ENCODE data around the gene CCNY.

CCNY gene

DNA sequence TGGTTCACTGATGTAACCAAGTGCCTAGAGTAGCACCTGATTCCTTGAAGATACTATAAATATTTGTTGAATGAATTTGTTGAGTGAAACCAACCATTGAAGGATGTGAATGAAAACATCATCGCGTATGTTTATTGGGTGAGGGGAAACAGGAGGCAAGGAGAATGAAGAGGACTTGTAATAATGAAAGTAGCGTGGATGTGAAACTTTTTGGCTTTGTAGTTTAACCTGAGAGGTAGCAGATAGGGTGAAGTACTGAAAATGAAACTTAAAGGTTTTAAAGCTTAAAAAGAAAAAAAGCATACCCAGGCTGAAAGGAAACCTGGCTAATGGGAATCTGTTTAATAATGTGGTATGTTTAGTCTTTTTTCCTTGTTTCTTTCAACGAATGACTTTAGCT, 5.2 kb downstream of the CCNY start:
- TF ChIP-seq, protein P1, sequence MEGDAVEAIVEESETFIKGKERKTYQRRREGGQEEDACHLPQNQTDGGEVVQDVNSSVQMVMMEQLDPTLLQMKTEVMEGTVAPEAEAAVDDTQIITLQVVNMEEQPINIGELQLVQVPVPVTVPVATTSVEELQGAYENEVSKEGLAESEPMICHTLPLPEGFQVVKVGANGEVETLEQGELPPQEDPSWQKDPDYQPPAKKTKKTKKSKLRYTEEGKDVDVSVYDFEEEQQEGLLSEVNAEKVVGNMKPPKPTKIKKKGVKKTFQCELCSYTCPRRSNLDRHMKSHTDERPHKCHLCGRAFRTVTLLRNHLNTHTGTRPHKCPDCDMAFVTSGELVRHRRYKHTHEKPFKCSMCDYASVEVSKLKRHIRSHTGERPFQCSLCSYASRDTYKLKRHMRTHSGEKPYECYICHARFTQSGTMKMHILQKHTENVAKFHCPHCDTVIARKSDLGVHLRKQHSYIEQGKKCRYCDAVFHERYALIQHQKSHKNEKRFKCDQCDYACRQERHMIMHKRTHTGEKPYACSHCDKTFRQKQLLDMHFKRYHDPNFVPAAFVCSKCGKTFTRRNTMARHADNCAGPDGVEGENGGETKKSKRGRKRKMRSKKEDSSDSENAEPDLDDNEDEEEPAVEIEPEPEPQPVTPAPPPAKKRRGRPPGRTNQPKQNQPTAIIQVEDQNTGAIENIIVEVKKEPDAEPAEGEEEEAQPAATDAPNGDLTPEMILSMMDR (IDR thresholded peaks at IDR 0.05) = no peak
- Histone ChIP-seq H3K9me3 (no peaks in the 10 kb centered on the region), H3K4me3 (ENCODE audit: low read depth in 1 of 2, low read length in 1 of 2) (no peak overlapping the region), H3K27ac (no peak overlapping the region), H3K27me3 (no peaks in the 10 kb centered on the region), H3K4me1 (ENCODE audit: control insufficient read depth in 1 of 2, insufficient read depth in 1 of 2, low read depth in 1 of 2, low read length in 1 of 2) (peaks cover 22 to 24% of the 10 kb centered on the region in 2 experiments), H3K36me3 (no peaks in the 10 kb centered on the region)

DNA sequence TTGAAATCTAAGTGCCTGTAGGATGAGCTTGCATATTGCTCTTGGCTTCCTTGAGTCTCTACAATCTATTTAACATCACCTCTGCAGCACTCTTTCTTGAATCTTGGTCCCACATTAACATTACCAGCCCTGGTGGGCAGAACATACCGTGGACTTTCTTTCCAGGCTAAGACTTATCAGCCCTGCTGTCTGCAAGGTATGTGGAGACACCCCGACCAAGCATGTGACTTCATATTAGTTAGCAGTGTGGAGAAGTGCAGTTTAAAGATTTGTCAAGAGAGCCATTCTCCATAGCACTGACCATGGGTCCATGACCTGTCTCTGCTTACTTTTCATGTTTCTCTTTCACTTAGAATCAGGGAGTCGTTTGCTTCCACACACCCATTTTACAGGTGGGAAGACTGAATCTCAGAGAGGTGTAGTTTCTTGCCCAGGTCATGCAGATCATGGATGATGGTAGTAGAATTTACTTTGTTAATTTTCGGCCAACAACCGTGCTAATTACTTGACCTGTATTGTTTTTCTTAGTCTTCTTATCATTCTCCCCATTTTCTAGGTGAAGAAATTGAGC, 6.0 kb downstream of the CCNY start:
- Histone ChIP-seq H3K27me3 (no peaks in the 10 kb centered on the region), H3K36me3 (no peaks in the 10 kb centered on the region), H3K4me3 (ENCODE audit: low read depth in 1 of 2, low read length in 1 of 2) (no peak overlapping the region), H3K4me1 (ENCODE audit: control insufficient read depth in 1 of 2, insufficient read depth in 1 of 2, low read depth in 1 of 2, low read length in 1 of 2) (peaks cover 25 to 30% of the 10 kb centered on the region in 2 experiments), H3K27ac (no peak overlapping the region), H3K9me3 (no peaks in the 10 kb centered on the region)
- TF ChIP-seq, protein P1 (IDR thresholded peaks at IDR 0.05) = no peak

DNA sequence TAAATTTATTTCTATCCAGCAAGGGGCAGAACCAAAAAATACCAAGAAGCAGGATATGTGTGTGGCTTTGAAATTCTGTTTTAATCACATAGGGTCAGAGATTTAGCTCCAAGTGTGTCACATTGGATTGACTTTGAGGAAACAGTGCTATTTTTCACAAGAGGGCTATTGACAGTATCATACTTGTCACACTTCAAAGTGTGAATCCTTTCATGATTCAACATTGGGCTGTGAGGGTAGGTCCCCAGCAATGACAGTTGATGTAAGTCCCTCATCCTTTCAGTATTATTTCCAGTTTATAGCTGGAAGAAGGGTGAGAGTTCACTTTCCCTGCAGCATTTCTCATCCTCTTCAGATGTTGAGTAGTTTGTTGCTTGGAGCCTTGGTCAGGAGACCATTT, 7.4 kb downstream of the CCNY start:
- Histone ChIP-seq H3K4me1 (ENCODE audit: control insufficient read depth in 1 of 2, insufficient read depth in 1 of 2, low read depth in 1 of 2, low read length in 1 of 2) (peaks cover 13 to 20% of the 10 kb centered on the region in 2 experiments), H3K4me3 (ENCODE audit: low read depth in 1 of 2, low read length in 1 of 2) (no peak overlapping the region), H3K27ac (no peak overlapping the region), H3K9me3 (no peaks in the 10 kb centered on the region), H3K36me3 (no peaks in the 10 kb centered on the region), H3K27me3 (no peaks in the 10 kb centered on the region)
- TF ChIP-seq, protein P1 (IDR thresholded peaks at IDR 0.05) = no peak

DNA sequence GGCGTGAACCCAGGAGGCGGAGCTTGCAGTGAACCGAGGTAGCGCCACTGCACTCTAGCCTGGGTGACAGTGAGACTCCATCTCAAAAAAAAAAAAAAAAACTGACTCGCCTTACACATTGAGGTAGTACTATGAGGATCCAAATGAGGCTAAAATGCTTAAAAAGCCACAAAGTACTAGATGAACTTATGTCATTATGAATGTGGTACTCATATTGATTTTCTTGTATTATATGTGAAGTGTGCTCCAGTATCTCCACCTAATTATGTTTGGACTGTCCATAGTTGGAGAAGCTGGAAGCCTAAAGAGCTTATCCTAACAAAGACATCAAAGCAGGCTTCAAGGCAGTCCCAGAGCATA, 9.1 kb downstream of the CCNY start:
- H3K4me3 ChIP-seq (ENCODE audit: low read depth in 1 of 2, low read length in 1 of 2) = no peak overlapping the region
- H3K4me1 ChIP-seq (ENCODE audit: control insufficient read depth in 1 of 2, insufficient read depth in 1 of 2, low read depth in 1 of 2, low read length in 1 of 2) = peaks cover 15 to 20% of the 10 kb centered on the region in 2 experiments
- H3K9me3 ChIP-seq = no peaks in the 10 kb centered on the region
- TF ChIP-seq, protein P1 (IDR thresholded peaks at IDR 0.05) = no peak
- H3K36me3 ChIP-seq = no peaks in the 10 kb centered on the region
- no peaks in the 10 kb centered on the region for H3K27me3 ChIP-seq
- H3K27ac ChIP-seq = no peak overlapping the region

DNA sequence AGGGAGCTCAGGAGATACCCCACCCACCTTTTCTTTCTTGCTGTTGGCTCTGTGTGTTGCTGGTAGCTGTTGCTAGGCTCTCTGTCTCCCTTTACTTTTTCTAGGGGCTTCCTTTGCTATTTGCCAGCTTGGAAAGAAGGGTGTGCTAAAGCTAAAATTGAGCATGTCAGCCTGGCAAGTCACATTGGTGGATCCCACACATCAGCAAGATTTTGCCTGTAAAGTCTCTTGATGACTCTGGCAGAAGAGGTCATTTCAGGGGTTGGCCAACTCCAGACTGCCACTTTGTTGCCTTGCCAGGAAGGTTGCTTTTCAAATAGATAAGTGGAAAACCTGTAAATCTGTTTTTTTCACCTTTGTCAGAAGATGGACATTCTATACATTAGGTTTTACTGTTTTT, 9.9 kb downstream of the CCNY start:
- no peaks in the 10 kb centered on the region for H3K27me3 ChIP-seq
- H3K4me1 ChIP-seq (ENCODE audit: control insufficient read depth in 1 of 2, insufficient read depth in 1 of 2, low read depth in 1 of 2, low read length in 1 of 2) = peaks cover 24% of the 10 kb centered on the region in 2 experiments
- TF ChIP-seq, protein P1 (IDR thresholded peaks at IDR 0.05) = no peak
- no peak overlapping the region for H3K27ac ChIP-seq
- no peaks in the 10 kb centered on the region for H3K9me3 ChIP-seq
- no peak overlapping the region for H3K4me3 ChIP-seq (ENCODE audit: low read depth in 1 of 2, low read length in 1 of 2)
- H3K36me3 ChIP-seq = no peaks in the 10 kb centered on the region

Measured in neutrophil (primary cell).